HCT116 (cell line): Measurements from ENCODE around the gene ANXA3. TPM values are rescaled to one million over a fixed set of nuclear protein-coding genes. Genes with fewer than 3 reads are reported as not detected.

Experiments
- ATAC-seq: fragments of 200-7000 bp; cut with Tn5 transposase; 2 replicates; pipeline ENCODE4 v1.9.1; 2020; ENCODE audit warnings: mild to moderate bottlenecking, moderate library complexity
- BruUV-seq: library from RNA; stranded (reverse); fragments of 400-500 nt; replicated peaks from 2 replicates; lab custom pipeline; 2021; lab: Mats Ljungman, UMichigan
- CTCF ChIA-PET: fragments of 300-600 bp; sonication (Branson Sonifier 250); formaldehyde crosslinking; loops from one replicate; lab custom pipeline; 2021; ENCODE audit warnings: antibody characterized with exemption; lab: Charles Lee
- POLR2A ChIA-PET: fragments of 300-600, 350-600 bp; sonication (Branson Sonifier 250); formaldehyde crosslinking; loops from one replicate; lab custom pipeline; 2021; ENCODE audit warnings: antibody characterized with exemption; lab: Charles Lee
- RAD21 ChIA-PET, 2 experiments: fragments of 300-600 bp; sonication (Branson Sonifier 250); formaldehyde crosslinking; loops; one replicate each; lab custom pipeline; 2023; ENCODE audit warnings: low total read pairs in 2 of 2; ENCODE audit not compliant: uncharacterized antibody in 2 of 2, unreplicated experiment in 2 of 2, low non-redundant PET in 1 of 2; lab: Charles Lee
- DNase-seq: peaks from one replicate; pipeline ENCODE4 v3.0.0-alpha.2; 2010; ENCODE audit warnings: low read depth, low spot score
- H2AFZ ChIP-seq: fragments of 200-600 bp; shearing (Covaris generic), sonication (generic); 2 replicates; pipeline ENCODE4 v1.6.1; 2017; ENCODE audit warnings: low read depth, mixed run types, mixed read lengths, antibody characterized with exemption, low read length; ENCODE audit not compliant: poor library complexity, severe bottlenecking
- H3K27ac ChIP-seq: 2 replicates; pipeline ENCODE4 v1.5.1; 2012; ENCODE audit warnings: low read depth, low read length
- H3K27me3 ChIP-seq: fragments of 200-600 bp; sonication (generic); 2 replicates; pipeline ENCODE4 v1.6.1; 2016; ENCODE audit warnings: mixed run types, low read length, mixed read lengths; ENCODE audit not compliant: insufficient read depth
- H3K36me3 ChIP-seq, 2 experiments: fragments of 200-500 bp in 1 of 2; fragments of 200-600 bp in 1 of 2; sonication (Bioruptor generic) in 1 of 2; sonication (generic) in 1 of 2; 2 replicates each; pipeline versions ENCODE4 v1.5.1 to v1.6.1; 2014 to 2016; ENCODE audit warnings: low read length in 2 of 2, inconsistent platforms in 1 of 2, mixed read lengths in 1 of 2, mixed run types in 1 of 2; ENCODE audit not compliant: insufficient read depth in 2 of 2, control insufficient read depth in 1 of 2
- H3K4me1 ChIP-seq, 2 experiments: fragments of 200-600 bp in 1 of 2; sonication (generic) in 1 of 2; 2 replicates each; pipeline versions ENCODE4 v1.5.1 to v1.6.1; 2012 to 2017; ENCODE audit warnings: low read length in 2 of 2, inconsistent platforms in 1 of 2, mild to moderate bottlenecking in 1 of 2, mixed read lengths in 1 of 2, mixed run types in 1 of 2, moderate library complexity in 1 of 2; ENCODE audit not compliant: insufficient read depth in 2 of 2, control insufficient read depth in 1 of 2
- H3K4me2 ChIP-seq: fragments of 200-600 bp; sonication (generic); 2 replicates; pipeline ENCODE4 v1.6.1; 2017; ENCODE audit warnings: mixed run types, low read length, mixed read lengths
- H3K4me3 ChIP-seq, 2 experiments: fragments of 200-600 bp in 1 of 2; sonication (generic) in 1 of 2; replicated peaks in 1 of 2; 2 replicates each; pipeline ENCODE4 v1.5.1; 2011 to 2016; ENCODE audit warnings: low read length in 2 of 2, control low read depth in 1 of 2, low read depth in 1 of 2, mild to moderate bottlenecking in 1 of 2, mixed read lengths in 1 of 2, mixed run types in 1 of 2
- H3K79me2 ChIP-seq: fragments of 200-600 bp; sonication (generic); 2 replicates; pipeline ENCODE4 v1.6.1; 2017; ENCODE audit warnings: mild to moderate bottlenecking, mixed run types, low read length, moderate library complexity, mixed read lengths; ENCODE audit not compliant: insufficient read depth
- H3K9ac ChIP-seq: fragments of 200-600 bp; sonication (generic); 2 replicates; pipeline ENCODE4 v1.6.1; 2016; ENCODE audit warnings: low read length, mixed read lengths
- H3K9me2 ChIP-seq: fragments of 200-600 bp; sonication (generic), shearing (Covaris generic); 2 replicates; pipeline ENCODE4 v1.6.1; 2017; ENCODE audit warnings: mixed run types, mild to moderate bottlenecking, moderate library complexity; ENCODE audit not compliant: insufficient read depth
- H3K9me3 ChIP-seq, 2 experiments: fragments of 200-500 bp in 1 of 2; fragments of 200-600 bp in 1 of 2; sonication (Bioruptor generic) in 1 of 2; sonication (generic) in 1 of 2; 2 replicates each; pipeline ENCODE4 v1.6.1; 2014 to 2017; ENCODE audit warnings: low read length in 2 of 2, mixed read lengths in 2 of 2, inconsistent platforms in 1 of 2, low read depth in 1 of 2, mild to moderate bottlenecking in 1 of 2, mixed run types in 1 of 2, moderate library complexity in 1 of 2; ENCODE audit not compliant: control insufficient read depth in 1 of 2, insufficient read depth in 1 of 2
- H4K20me1 ChIP-seq: fragments of 200-600 bp; sonication (generic), shearing (Covaris generic); 2 replicates; pipeline ENCODE4 v1.6.1; 2017; ENCODE audit warnings: mixed run types, mild to moderate bottlenecking, moderate library complexity; ENCODE audit not compliant: insufficient read depth
- ATF3 ChIP-seq: IDR thresholded peaks from 2 replicates; pipeline ENCODE4 v1.6.1; 2012
- CBX3 ChIP-seq: IDR thresholded peaks from 2 replicates; pipeline ENCODE4 v1.6.1; 2012; ENCODE audit warnings: low read depth
- CTCF ChIP-seq, 3 experiments: fragments of 200-600 bp in 1 of 3; sonication (generic) in 1 of 3; IDR thresholded peaks in 2 of 3; conservative IDR thresholded peaks in 1 of 3; 2 replicates each; pipeline ENCODE4 v1.5.1; 2012 to 2017; ENCODE audit warnings: low read depth in 2 of 3, low read length in 2 of 3, antibody characterized with exemption in 1 of 3, borderline replicate concordance in 1 of 3, control low read depth in 1 of 3, mild to moderate bottlenecking in 1 of 3, mixed read lengths in 1 of 3, mixed run types in 1 of 3, moderate library complexity in 1 of 3; ENCODE audit not compliant: insufficient read depth in 1 of 3
- EGR1 ChIP-seq: IDR thresholded peaks from 2 replicates; pipeline ENCODE4 v1.6.1; 2012; ENCODE audit warnings: low read depth
- ELF1 ChIP-seq: IDR thresholded peaks from 2 replicates; pipeline ENCODE4 v1.6.1; 2012; ENCODE audit warnings: low read depth, borderline replicate concordance
- EZH2 ChIP-seq: fragments of 200-600 bp; sonication (generic); IDR thresholded peaks from 2 replicates; pipeline ENCODE4 v1.6.1; 2017; ENCODE audit warnings: antibody characterized with exemption, mixed run types
- EZH2phosphoT487 ChIP-seq: fragments of 200-600 bp; IDR thresholded peaks from 2 replicates; pipeline ENCODE4 v1.6.1; 2018; ENCODE audit warnings: antibody characterized with exemption, borderline replicate concordance
- FOSL1 ChIP-seq: IDR thresholded peaks from 2 replicates; pipeline ENCODE4 v1.6.1; 2012; ENCODE audit warnings: low read depth
- JUND ChIP-seq: IDR thresholded peaks from 2 replicates; pipeline ENCODE4 v1.6.1; 2012
- POLR2A ChIP-seq: IDR thresholded peaks from 2 replicates; pipeline ENCODE4 v1.7.0; 2011; ENCODE audit warnings: borderline replicate concordance; ENCODE audit not compliant: insufficient read depth, insufficient read length; ENCODE audit errors: extremely low read depth
- POLR2AphosphoS5 ChIP-seq: IDR thresholded peaks from 2 replicates; pipeline ENCODE4 v1.6.1; 2011; ENCODE audit warnings: mild to moderate bottlenecking, low read depth, low read length, moderate library complexity
- SP1 ChIP-seq: IDR thresholded peaks from 2 replicates; pipeline ENCODE4 v1.6.1; 2012; ENCODE audit warnings: low read depth
- TCF7L2 ChIP-seq: IDR thresholded peaks from 2 replicates; pipeline ENCODE4 v1.7.0; 2011; ENCODE audit warnings: borderline replicate concordance, inconsistent platforms; ENCODE audit not compliant: insufficient read depth, insufficient read length; ENCODE audit errors: extremely low read depth
- ZFX ChIP-seq: fragments of 450-650 bp; IDR thresholded peaks from 2 replicates; pipeline ENCODE4 v1.6.1; 2017
- ZNF274 ChIP-seq: fragments of 200-500 bp; sonication (Bioruptor generic); IDR thresholded peaks from 2 replicates; pipeline ENCODE4 v1.6.1; 2014; ENCODE audit warnings: mild to moderate bottlenecking, low read depth, low read length, inconsistent platforms
- intact Hi-C: fragments of 100-400 bp; cut with micrococcal nuclease; formaldehyde crosslinking; loops from 2 replicates; pipeline ENCODE4 v1.10.0; 2022
- total RNA-seq: library from RNA; stranded (reverse); gene quantifications from one replicate; pipeline ENCODE4 v1.2.1, GENCODE V29; 2021; ENCODE audit not compliant: unreplicated experiment

ANXA3 gene
- total RNA-seq, 1 experiment from 2014 or later: 158 TPM

GRCh38 chr4:78629991-78630541 lies 78.5 kb downstream of the ANXA3 start:
- Histone ChIP-seq H3K79me2 (no peaks in the 10 kb centered on the region), H4K20me1 (no peaks in the 10 kb centered on the region), H3K4me2 (no peak overlapping the region), H3K4me3 (no peak overlapping the region), H3K9me2 (no peaks in the 10 kb centered on the region), H3K9ac (no peak overlapping the region), H3K27ac (no peak overlapping the region), H3K27me3 (no peaks in the 10 kb centered on the region), H3K4me1 (no peaks in the 10 kb centered on the region), H3K36me3 (no peaks in the 10 kb centered on the region), H3K9me3 (no peaks in the 10 kb centered on the region), H2AFZ (no peak overlapping the region)
- no peak for DNase-seq
- no peak for TF ChIP-seq ELF1
- no peak for TF ChIP-seq POLR2AphosphoS5
- TF ChIP-seq ZFX: no peak
- TF ChIP-seq FOSL1: no peak
- TF ChIP-seq CBX3: no peak
- no peak for TF ChIP-seq EZH2phosphoT487
- no peak for TF ChIP-seq SP1
- TF ChIP-seq ATF3: no peak
- no peak for TF ChIP-seq TCF7L2
- no peak for TF ChIP-seq JUND
- TF ChIP-seq ZNF274: no peak
- ChIA-PET POLR2A (no interaction called here), RAD21 (no interaction called here), CTCF (no interaction called here)
- intact Hi-C loops: no loop called here
- no peak for ATAC-seq
- BruUV-seq: no TSS peak

- BruUV-seq: no TSS peak
- ChIA-PET RAD21 (no interaction called here), POLR2A (no interaction called here), CTCF (no interaction called here)
- no peaks in the 10 kb centered on the region for H3K27me3 ChIP-seq
- ATAC-seq: no peak
- TF ChIP-seq TCF7L2 (no peak), EGR1 (no peak), POLR2AphosphoS5 (no peak), ZFX (no peak), EZH2 (no peak), FOSL1 (no peak), CTCF (IDR thresholded peaks at IDR 0.05 in 2 of 3, conservative IDR thresholded peaks at IDR 0.05 in 1 of 3; ENCODE audit: borderline replicate concordance in 1 of 3, insufficient read depth in 1 of 3, low read depth in 2 of 3, low read length in 2 of 3) (no peak), CBX3 (no peak), POLR2A (no peak)
- intact Hi-C loops: no loop called here
- no peak overlapping the region for H3K4me2 ChIP-seq
- H3K79me2 ChIP-seq: no peaks in the 10 kb centered on the region
- no peaks in the 10 kb centered on the region for H3K9me2 ChIP-seq
- H3K4me3 ChIP-seq: no peak overlapping the region
- no peaks in the 10 kb centered on the region for H3K4me1 ChIP-seq
- H3K27ac ChIP-seq: no peak overlapping the region
- H3K9ac ChIP-seq: no peak overlapping the region
- H2AFZ ChIP-seq: no peak overlapping the region
- no peaks in the 10 kb centered on the region for H4K20me1 ChIP-seq
- DNase-seq: no peak
- H3K9me3 ChIP-seq: no peaks in the 10 kb centered on the region
- no peaks in the 10 kb centered on the region for H3K36me3 ChIP-seq
Observed at GRCh38 chr4:78630615-78631014, 79.0 kb downstream of the ANXA3 start.
